Stimulated activated CD8-positive, alpha-beta memory T cell treated with anti-CD3 and anti-CD28 coated beads, Interleukin-7, amount 100 ng/mL, for 48 hours (primary cell): Measurements from ENCODE around the gene CCR8.

Source experiments
- DNase-seq, 2 donors: peaks; one replicate each; pipeline ENCODE4 v3.0.0-alpha.2; 2020; ENCODE audit warnings: low read depth in 1 of 2; ENCODE audit errors: extremely low read depth in 1 of 2

CCR8 gene

GRCh38 chr3:39329493-39329892 lies at the start of gene CCR8:
TSS of gene CCR8 (plus strand) at chr3:39329709. CDS start at chr3:39332332, 2,623 bp downstream.
- no peak for DNase-seq

GRCh38 chr3:39279745-39280517 lies 49.6 kb upstream of the CCR8 start, which contains the start of gene CX3CR1:
TSS of gene CX3CR1 (minus strand) at chr3:39280036. CDS start at chr3:39266509, 13,527 bp downstream.
- DNase-seq: no peak

GRCh38 chr3:39280571-39280970 lies 48.9 kb upstream of the CCR8 start:
- no peak for DNase-seq

GRCh38 chr3:39281533-39281932 lies 48.0 kb upstream of the CCR8 start:
- DNase-seq: no peak

GRCh38 chr3:39282057-39282456 lies 47.5 kb upstream of the CCR8 start:
- DNase-seq: no peak

GRCh38 chr3:39284457-39284881 lies 45.0 kb upstream of the CCR8 start:
- DNase-seq: no peak

GRCh38 chr3:39285332-39285731 lies 44.2 kb upstream of the CCR8 start:
- DNase-seq: no peak

- DNase-seq: no peak
These were observed 42.7 kb upstream of the CCR8 start for GRCh38 chr3:39286771-39287170.

GRCh38 chr3:39287216-39288164 lies 42.0 kb upstream of the CCR8 start:
- DNase-seq: no peak

GRCh38 chr3:39288300-39288808 lies 41.2 kb upstream of the CCR8 start:
- peak; percentile 68 to 85 for DNase-seq

GRCh38 chr3:39289107-39289506 lies 40.4 kb upstream of the CCR8 start:
- no peak for DNase-seq

- DNase-seq: no peak
These were observed 39.3 kb upstream of the CCR8 start for GRCh38 chr3:39290255-39290654.

- peak; percentile 45 to 55 for DNase-seq
These were observed 37.6 kb upstream of the CCR8 start for GRCh38 chr3:39291903-39292329.

- no peak for DNase-seq
These were observed 36.5 kb upstream of the CCR8 start for GRCh38 chr3:39292961-39293360.

GRCh38 chr3:39294446-39295183 lies 34.9 kb upstream of the CCR8 start:
- no peak for DNase-seq

- no peak for DNase-seq
These were observed 34.2 kb upstream of the CCR8 start for GRCh38 chr3:39295184-39295775.

- DNase-seq: no peak
These were observed 33.1 kb upstream of the CCR8 start for GRCh38 chr3:39296197-39297077.

- DNase-seq: no peak
These were observed 30.2 kb upstream of the CCR8 start for GRCh38 chr3:39299279-39299678.

GRCh38 chr3:39302178-39302577 lies 27.3 kb upstream of the CCR8 start:
- no peak for DNase-seq
